GM21423 (cell line): ENCODE data around the gene THOC7.

ENCODE experiments used
- ATAC-seq: cut with Tn5 transposase; IDR thresholded peaks from one replicate; pipeline ENCODE4 v1.9.1; 2021; ENCODE audit warnings: mild to moderate bottlenecking, moderate library complexity; ENCODE audit not compliant: unreplicated experiment

THOC7 gene

GRCh38 chr3:63863150-63864007 is at the start of gene THOC7, which contains the start of gene ATXN7:
TSS of gene THOC7 (minus strand) at chr3:63863805. CDS start at chr3:63863790, 15 bp downstream.
TSS of gene ATXN7 (plus strand) at chr3:63863867. CDS start at chr3:63912599, 48,732 bp downstream.
- ATAC-seq = peak; percentile 64

GRCh38 chr3:63912768-63913588 is 49.4 kb upstream of the THOC7 start:
- peak; percentile 20 for ATAC-seq

- ATAC-seq = peak; percentile 80
Observed at GRCh38 chr3:63911873-63912767, 48.5 kb upstream of the THOC7 start, which contains the start of gene SCAANT1. TSS of gene SCAANT1 (minus strand) at chr3:63912383.

GRCh38 chr3:63911509-63911872 is 47.9 kb upstream of the THOC7 start:
- peak; percentile 19 for ATAC-seq

GRCh38 chr3:63910891-63911290 is 47.3 kb upstream of the THOC7 start:
- no peak for ATAC-seq

GRCh38 chr3:63910001-63910400 is 46.4 kb upstream of the THOC7 start:
- no peak for ATAC-seq

GRCh38 chr3:63909431-63909830 is 45.8 kb upstream of the THOC7 start:
- ATAC-seq = no peak

GRCh38 chr3:63908776-63909175 is 45.2 kb upstream of the THOC7 start:
- no peak for ATAC-seq

GRCh38 chr3:63908081-63908736 is 44.6 kb upstream of the THOC7 start:
- ATAC-seq = no peak

- no peak for ATAC-seq
Observed at GRCh38 chr3:63905731-63906620, 42.4 kb upstream of the THOC7 start.

- no peak for ATAC-seq
Observed at GRCh38 chr3:63900459-63900858, 36.9 kb upstream of the THOC7 start.

GRCh38 chr3:63900010-63900409 is 36.4 kb upstream of the THOC7 start:
- no peak for ATAC-seq

- peak; percentile 65 for ATAC-seq
Observed at GRCh38 chr3:63896332-63897030, 32.9 kb upstream of the THOC7 start.

- no peak for ATAC-seq
Observed at GRCh38 chr3:63895422-63896189, 32.0 kb upstream of the THOC7 start.

- no peak for ATAC-seq
Observed at GRCh38 chr3:63892773-63893352, 29.3 kb upstream of the THOC7 start.

- no peak for ATAC-seq
Observed at GRCh38 chr3:63891518-63891917, 27.9 kb upstream of the THOC7 start.

GRCh38 chr3:63886858-63887257 is 23.3 kb upstream of the THOC7 start:
- ATAC-seq = no peak
